GM10266 (cell line): ENCODE results near the gene B4GALNT2.

ENCODE experiments used
- DNase-seq: peaks from one replicate; pipeline ENCODE4 v3.0.0; 2012; ENCODE audit errors: extremely low spot score
- TF ChIP-seq, protein P1 (sequence below): IDR thresholded peaks from 2 replicates; pipeline ENCODE4 v1.5.1; 2012; ENCODE audit warnings: mild to moderate bottlenecking, low read depth; ENCODE audit not compliant: control insufficient read depth, insufficient read depth; ENCODE audit errors: missing control alignments

The B4GALNT2 gene

DNA sequence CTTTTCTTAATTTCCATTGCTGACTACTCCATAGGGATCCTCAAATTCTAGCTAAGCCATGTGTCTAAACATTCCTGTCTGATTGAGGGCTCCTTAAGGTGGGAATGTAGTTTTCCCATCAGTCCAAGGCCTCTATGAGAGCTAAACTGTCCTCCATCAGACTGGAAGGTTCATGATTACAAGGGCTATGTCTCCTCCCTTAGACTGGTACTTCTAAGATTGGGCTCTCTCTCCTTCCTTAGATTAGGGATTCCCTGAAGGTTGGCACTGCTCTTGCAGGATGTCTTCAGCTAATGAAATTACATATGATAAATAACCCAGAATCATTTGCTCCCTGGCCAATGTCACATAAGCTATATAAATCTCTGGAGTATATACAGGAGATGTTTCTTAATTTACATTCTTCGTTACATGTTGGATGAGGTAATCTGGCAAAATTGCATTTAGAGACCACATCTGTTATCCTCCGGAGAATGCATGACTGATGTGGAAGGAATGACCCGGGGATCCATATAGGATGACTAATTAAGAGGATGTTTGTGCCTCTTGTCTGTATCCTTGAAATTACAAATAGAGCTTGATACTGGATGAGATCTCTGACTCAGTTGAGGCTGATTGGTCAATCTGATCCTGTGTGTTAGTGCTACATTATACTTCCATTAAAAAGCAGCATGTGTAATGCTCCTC is 14.2 kb downstream of the B4GALNT2 start:
- TF ChIP-seq, protein P1, sequence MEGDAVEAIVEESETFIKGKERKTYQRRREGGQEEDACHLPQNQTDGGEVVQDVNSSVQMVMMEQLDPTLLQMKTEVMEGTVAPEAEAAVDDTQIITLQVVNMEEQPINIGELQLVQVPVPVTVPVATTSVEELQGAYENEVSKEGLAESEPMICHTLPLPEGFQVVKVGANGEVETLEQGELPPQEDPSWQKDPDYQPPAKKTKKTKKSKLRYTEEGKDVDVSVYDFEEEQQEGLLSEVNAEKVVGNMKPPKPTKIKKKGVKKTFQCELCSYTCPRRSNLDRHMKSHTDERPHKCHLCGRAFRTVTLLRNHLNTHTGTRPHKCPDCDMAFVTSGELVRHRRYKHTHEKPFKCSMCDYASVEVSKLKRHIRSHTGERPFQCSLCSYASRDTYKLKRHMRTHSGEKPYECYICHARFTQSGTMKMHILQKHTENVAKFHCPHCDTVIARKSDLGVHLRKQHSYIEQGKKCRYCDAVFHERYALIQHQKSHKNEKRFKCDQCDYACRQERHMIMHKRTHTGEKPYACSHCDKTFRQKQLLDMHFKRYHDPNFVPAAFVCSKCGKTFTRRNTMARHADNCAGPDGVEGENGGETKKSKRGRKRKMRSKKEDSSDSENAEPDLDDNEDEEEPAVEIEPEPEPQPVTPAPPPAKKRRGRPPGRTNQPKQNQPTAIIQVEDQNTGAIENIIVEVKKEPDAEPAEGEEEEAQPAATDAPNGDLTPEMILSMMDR: no peak

DNA sequence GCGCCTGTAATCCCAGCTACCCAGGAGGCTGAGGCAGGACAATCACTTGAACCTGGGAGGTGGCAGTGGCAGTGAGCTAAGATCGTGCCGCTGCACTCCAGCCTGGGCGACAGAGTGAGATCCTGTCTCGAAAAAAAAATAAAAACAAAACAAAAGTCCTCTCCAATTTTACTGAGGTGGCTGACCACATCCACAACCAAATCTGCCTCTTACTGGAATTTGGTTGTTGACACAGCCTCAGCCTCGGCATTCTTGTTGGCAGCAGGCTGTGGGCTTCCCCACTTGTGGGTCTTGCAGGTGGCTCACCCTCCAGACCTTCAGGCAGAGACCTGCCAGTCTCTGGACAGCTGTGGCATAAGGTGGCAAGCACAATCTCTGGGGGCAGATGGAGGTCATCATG is 15.6 kb downstream of the B4GALNT2 start:
- no peak for DNase-seq
- TF ChIP-seq, protein P1: no peak

More for the DNA sequence above, 14.2 kb downstream of the B4GALNT2 start:
- DNase-seq: no peak

DNA sequence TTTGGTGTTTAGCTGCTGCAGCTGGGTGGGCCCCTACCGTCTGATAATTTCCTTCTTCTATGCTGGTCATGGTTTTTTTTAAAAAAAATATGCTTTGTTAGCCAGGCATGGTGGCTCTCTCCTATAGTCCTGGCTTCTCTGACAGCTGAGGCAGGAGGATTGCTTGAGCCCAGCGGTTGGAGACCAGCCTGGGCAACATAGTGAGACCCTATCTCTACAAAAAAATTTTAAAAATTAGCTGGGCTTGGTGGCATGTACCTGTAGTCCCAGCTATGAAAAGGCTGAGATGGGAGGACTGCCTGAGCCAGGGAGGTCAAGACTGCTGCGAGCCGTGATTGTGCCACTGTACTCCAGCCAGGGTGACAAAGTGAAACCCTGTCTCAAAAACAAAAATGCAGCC is 19.4 kb downstream of the B4GALNT2 start:
- TF ChIP-seq, protein P1: no peak
- DNase-seq: no peak

DNA sequence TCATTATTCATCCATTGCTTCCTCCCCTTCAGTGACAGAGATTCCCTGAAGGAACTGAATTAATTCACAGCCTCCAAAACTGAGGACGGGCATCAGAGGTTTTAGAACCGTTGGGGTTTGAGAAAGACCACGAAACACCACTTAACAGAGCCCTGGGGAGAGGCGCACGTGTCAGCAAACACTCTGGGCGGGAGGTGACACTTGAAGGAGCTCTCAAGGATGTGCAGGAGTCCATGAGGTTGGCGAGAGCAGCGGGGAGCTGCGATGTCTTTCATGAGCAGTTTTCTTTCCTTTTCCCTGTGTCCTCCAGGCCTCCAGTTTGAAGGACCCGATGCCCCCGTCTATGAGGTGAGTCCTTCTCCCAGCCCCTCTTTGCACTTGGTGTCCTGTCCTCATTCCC is 23.7 kb downstream of the B4GALNT2 start:
- DNase-seq: no peak
- TF ChIP-seq, protein P1: no peak

DNA sequence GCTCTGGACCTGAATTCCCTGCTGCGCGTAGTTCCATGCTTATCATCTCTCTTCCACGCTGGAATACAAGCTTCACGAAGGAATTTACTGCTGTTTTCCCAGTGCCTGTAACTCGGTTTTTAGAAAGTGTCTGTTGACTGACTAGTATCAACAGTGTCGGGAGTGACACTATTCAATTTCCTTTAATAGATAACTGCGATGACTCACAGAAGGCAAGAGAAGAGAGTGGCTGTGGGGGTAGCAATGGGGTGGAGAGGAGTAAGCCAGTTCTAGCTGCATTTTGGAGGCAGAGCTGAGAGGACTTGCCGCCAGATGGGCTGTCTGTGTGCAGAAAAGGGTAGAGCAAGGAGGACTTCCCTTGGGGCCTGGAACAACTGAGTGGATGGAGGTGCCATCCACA is 25.2 kb downstream of the B4GALNT2 start:
- DNase-seq: no peak
- TF ChIP-seq, protein P1: no peak

DNA sequence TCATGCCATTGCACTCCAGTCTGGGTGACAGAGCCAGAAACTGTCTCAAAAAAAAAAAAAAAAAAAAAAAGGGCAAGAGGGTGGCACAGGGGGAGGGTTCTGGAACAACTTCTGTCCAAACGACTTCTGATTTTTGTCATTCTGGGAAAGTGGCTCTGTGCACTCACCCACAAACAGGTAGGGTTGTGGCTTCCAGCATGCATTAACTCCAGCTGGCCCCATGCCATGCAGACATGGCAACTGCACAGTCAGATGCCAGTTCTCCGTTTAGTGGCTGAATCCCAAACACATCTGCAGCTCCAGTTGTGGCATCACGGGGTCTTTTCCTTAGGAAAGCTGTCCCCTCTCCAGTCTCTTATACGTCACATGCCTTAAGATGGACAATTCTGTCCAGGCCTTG is 30.3 kb downstream of the B4GALNT2 start:
- TF ChIP-seq, protein P1: no peak
- DNase-seq: no peak

DNA sequence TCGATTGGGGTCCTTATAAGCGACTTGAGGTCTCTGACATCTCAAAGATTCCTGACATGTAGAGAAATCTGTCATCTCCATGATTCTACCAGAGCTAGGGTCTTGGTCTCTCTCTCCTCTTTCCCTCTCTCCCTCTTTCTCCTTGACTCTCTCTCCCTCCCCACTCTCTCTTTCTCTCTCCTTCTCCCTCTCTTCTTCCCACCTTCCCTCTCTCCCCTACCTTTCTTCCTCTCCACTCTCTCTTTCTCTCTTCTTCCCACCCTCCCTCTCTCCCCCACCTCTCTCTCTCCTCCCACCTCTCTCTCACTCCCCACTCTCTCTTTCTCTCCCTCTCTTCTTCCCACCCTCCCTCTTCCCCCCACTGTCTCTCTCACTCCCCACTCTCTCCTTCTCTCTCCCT is 32.6 kb downstream of the B4GALNT2 start:
- TF ChIP-seq, protein P1: no peak
- no peak for DNase-seq
